Mesendoderm (in vitro differentiated cells): ENCODE results near the gene OR2V1.
"Not testable (repeated sequence)": the region's sequence is repeated elsewhere in the genome, so short reads cannot be mapped to it uniquely, and the experiment has no call there.

ENCODE experiments used
- DNase-seq: peaks from one replicate; pipeline ENCODE4 v3.0.0; 2013
- H2AK5ac ChIP-seq: 2 replicates; pipeline ENCODE4 v1.6.1; 2013; ENCODE audit warnings: low read length, inconsistent platforms
- H2BK120ac ChIP-seq: 2 replicates; pipeline ENCODE4 v1.6.1; 2013; ENCODE audit warnings: low read depth, mild to moderate bottlenecking, low read length, moderate library complexity, mixed read lengths
- H2BK15ac ChIP-seq: replicated peaks from 2 replicates; pipeline ENCODE4 v1.6.1; 2013; ENCODE audit warnings: low read depth, mild to moderate bottlenecking, moderate library complexity
- H2BK5ac ChIP-seq: 2 replicates; pipeline ENCODE4 v1.6.1; 2013; ENCODE audit warnings: low read length, inconsistent platforms
- H3K18ac ChIP-seq: 2 replicates; pipeline ENCODE4 v1.6.1; 2013; ENCODE audit warnings: mild to moderate bottlenecking, low read length, mixed read lengths
- H3K23ac ChIP-seq: one replicate; pipeline ENCODE4 v1.6.1; 2013; ENCODE audit warnings: low read length
- H3K27ac ChIP-seq: 2 replicates; pipeline ENCODE4 v1.5.1; 2013; ENCODE audit warnings: low read depth, mild to moderate bottlenecking, inconsistent platforms, low read length, moderate library complexity
- H3K27me3 ChIP-seq: 2 replicates; pipeline ENCODE4 v1.6.1; 2013; ENCODE audit warnings: low read length, control low read depth, mild to moderate bottlenecking, inconsistent platforms; ENCODE audit not compliant: insufficient read depth, poor library complexity
- H3K36me3 ChIP-seq: 2 replicates; pipeline ENCODE4 v1.6.1; 2013; ENCODE audit warnings: low read length, inconsistent platforms; ENCODE audit not compliant: control insufficient read depth, insufficient read depth
- H3K4ac ChIP-seq: one replicate; pipeline ENCODE4 v1.6.1; 2013; ENCODE audit warnings: low read depth, mild to moderate bottlenecking, low read length, moderate library complexity
- H3K4me1 ChIP-seq: 2 replicates; pipeline ENCODE4 v1.6.1; 2013; ENCODE audit warnings: low read depth, low read length, inconsistent platforms; ENCODE audit not compliant: control insufficient read depth
- H3K4me2 ChIP-seq: 2 replicates; pipeline ENCODE4 v1.6.1; 2013; ENCODE audit warnings: low read length
- H3K4me3 ChIP-seq: 2 replicates; pipeline ENCODE4 v1.5.1; 2013; ENCODE audit warnings: mild to moderate bottlenecking, low read length
- H3K56ac ChIP-seq: one replicate; pipeline ENCODE4 v1.6.1; 2013; ENCODE audit warnings: low read length
- H3K79me1 ChIP-seq: 2 replicates; pipeline ENCODE4 v1.6.1; 2013; ENCODE audit warnings: low read length, inconsistent platforms
- H3K79me2 ChIP-seq: 2 replicates; pipeline ENCODE4 v1.6.1; 2013; ENCODE audit warnings: mild to moderate bottlenecking, low read length; ENCODE audit not compliant: control insufficient read depth, insufficient read depth
- H3K9ac ChIP-seq: 2 replicates; pipeline ENCODE4 v1.6.1; 2013; ENCODE audit warnings: low read length, inconsistent platforms
- H4K5ac ChIP-seq: one replicate; pipeline ENCODE4 v1.6.1; 2013; ENCODE audit warnings: low read length
- H4K8ac ChIP-seq: one replicate; pipeline ENCODE4 v1.6.1; 2013; ENCODE audit warnings: low read depth, mild to moderate bottlenecking, control low read depth, low read length, moderate library complexity
- WGBS: extraction: QIAGEN DNeasy Blood & Tissue Kit; methylation state at CpG from one replicate; pipeline ENCODE4 v1.1.7; 2013; ENCODE audit warnings: low lambda C conversion rate, missing lambda C conversion rate; ENCODE audit not compliant: insufficient coverage; ENCODE audit errors: extremely low coverage; 5-methylcytosine and 5-hydroxymethylcytosine counted together

Gene OR2V1

DNA sequence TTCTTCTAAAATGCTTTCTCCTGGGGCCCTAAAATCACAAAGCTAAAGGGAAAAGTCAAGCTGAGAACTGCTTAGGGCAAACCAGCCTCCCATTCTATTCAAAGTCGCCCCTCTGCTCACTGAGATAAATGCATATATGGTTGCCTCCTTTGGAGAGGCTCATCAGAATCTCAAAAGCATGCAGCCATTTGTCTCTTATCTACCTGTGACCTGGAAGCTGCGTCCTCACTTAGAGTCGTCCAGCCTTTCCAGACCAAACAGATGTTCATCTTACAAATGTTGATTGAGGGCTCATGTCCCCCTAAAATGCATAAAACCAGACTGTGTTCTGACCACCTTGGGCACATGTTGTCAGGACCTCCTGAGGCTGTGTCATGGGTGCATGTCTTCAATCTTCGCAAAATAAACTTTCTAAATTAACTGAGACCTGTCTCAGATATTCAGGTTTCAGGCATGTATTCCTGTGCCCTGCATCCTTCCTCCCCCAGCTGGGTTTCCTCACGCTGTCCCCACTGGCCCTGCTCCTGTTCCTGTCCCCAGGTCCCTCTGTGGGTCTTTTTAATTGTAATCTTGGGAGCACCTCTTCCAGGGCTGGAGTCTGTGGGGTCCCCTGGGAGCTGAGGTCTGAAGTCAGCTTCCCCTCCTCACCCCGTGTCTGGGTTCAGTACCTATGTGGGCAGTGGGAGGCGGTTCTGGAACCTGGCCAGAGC, 16.1 kb upstream of the OR2V1 start, which contains the start of gene OR2V2:
Gene OR2V2 (plus strand): TSS at position 660 of the 710 bp plus-strand sequence. CDS start 7,357 bp downstream, outside the sequence.
- H2BK120ac ChIP-seq, H3K4me1 ChIP-seq, H3K36me3 ChIP-seq, H3K56ac ChIP-seq, H3K4me3 ChIP-seq, H2AK5ac ChIP-seq, H3K79me1 ChIP-seq, H4K8ac ChIP-seq, H3K4ac ChIP-seq, H2BK5ac ChIP-seq, H3K23ac ChIP-seq, H3K18ac ChIP-seq, H4K5ac ChIP-seq, H3K27ac ChIP-seq, H3K4me2 ChIP-seq, H2BK15ac ChIP-seq, H3K9ac ChIP-seq, H3K27me3 ChIP-seq, H3K79me2 ChIP-seq: not testable (repeated sequence)
- DNase-seq: peak; percentile 44
- no CpG with 5 or more reads among the region's 7 CpGs for WGBS

GRCh38 chr5:181145133-181145532, 14.2 kb upstream of the OR2V1 start:
- Histone ChIP-seq H3K27ac (no peak overlapping the region), H4K5ac (no peak overlapping the region), H3K4ac (no peak overlapping the region), H2BK5ac (no peak overlapping the region), H2BK15ac (no peak overlapping the region), H2AK5ac (no peak overlapping the region), H3K4me1 (no peaks in the 10 kb centered on the region), H3K4me2 (no peak overlapping the region), H3K36me3 (no peaks in the 10 kb centered on the region), H3K79me2 (no peaks in the 10 kb centered on the region), H3K4me3 (no peak overlapping the region), H3K9ac (no peak overlapping the region), H3K27me3 (no peaks in the 10 kb centered on the region), H2BK120ac (no peak overlapping the region), H3K56ac (no peak overlapping the region), H4K8ac (no peak overlapping the region), H3K18ac (no peak overlapping the region), H3K23ac (no peak overlapping the region), H3K79me1 (no peaks in the 10 kb centered on the region)
- no peak for DNase-seq
- WGBS: no CpG with 5 or more reads among the region's 1 CpG

GRCh38 chr5:181142054-181142453, 11.1 kb upstream of the OR2V1 start:
- Histone ChIP-seq H2AK5ac (no peak overlapping the region), H2BK120ac (no peak overlapping the region), H3K79me2 (no peaks in the 10 kb centered on the region), H4K8ac (no peak overlapping the region), H2BK5ac (no peak overlapping the region), H3K56ac (no peak overlapping the region), H3K27me3 (no peaks in the 10 kb centered on the region), H3K4me2 (no peak overlapping the region), H3K27ac (no peak overlapping the region), H3K18ac (no peak overlapping the region), H3K4me1 (no peaks in the 10 kb centered on the region), H3K4ac (no peak overlapping the region), H3K36me3 (no peaks in the 10 kb centered on the region), H3K23ac (no peak overlapping the region), H3K4me3 (no peak overlapping the region), H3K79me1 (no peaks in the 10 kb centered on the region), H4K5ac (no peak overlapping the region), H3K9ac (no peak overlapping the region), H2BK15ac (no peak overlapping the region)
- no peak for DNase-seq
- no CpG with 5 or more reads among the region's 7 CpGs for WGBS

- Histone ChIP-seq H4K8ac (no peak overlapping the region), H3K9ac (no peak overlapping the region), H3K79me1 (no peaks in the 10 kb centered on the region), H3K4me1 (no peaks in the 10 kb centered on the region), H2BK120ac (no peak overlapping the region), H3K4me3 (no peak overlapping the region), H3K18ac (no peak overlapping the region), H4K5ac (no peak overlapping the region), H3K79me2 (no peaks in the 10 kb centered on the region), H3K4me2 (no peak overlapping the region), H3K56ac (no peak overlapping the region), H3K27ac (no peak overlapping the region), H2AK5ac (no peak overlapping the region), H2BK15ac (no peak overlapping the region), H3K23ac (no peak overlapping the region), H3K27me3 (no peaks in the 10 kb centered on the region), H3K36me3 (no peaks in the 10 kb centered on the region), H2BK5ac (no peak overlapping the region), H3K4ac (no peak overlapping the region)
- no CpG with 5 or more reads among the region's 3 CpGs for WGBS
- DNase-seq: no peak
Observed at GRCh38 chr5:181140766-181141165, 9.8 kb upstream of the OR2V1 start.

- DNase-seq: no peak
- Histone ChIP-seq H3K4me2 (no peak overlapping the region), H3K4ac (no peak overlapping the region), H2AK5ac (no peak overlapping the region), H3K18ac (no peak overlapping the region), H3K36me3 (no peaks in the 10 kb centered on the region), H3K4me3 (no peak overlapping the region), H3K4me1 (no peaks in the 10 kb centered on the region), H2BK120ac (no peak overlapping the region), H3K9ac (no peak overlapping the region), H4K5ac (no peak overlapping the region), H3K23ac (no peak overlapping the region), H3K27ac (no peak overlapping the region), H3K56ac (no peak overlapping the region), H3K27me3 (no peaks in the 10 kb centered on the region), H2BK5ac (no peak overlapping the region), H2BK15ac (no peak overlapping the region), H3K79me1 (no peaks in the 10 kb centered on the region), H3K79me2 (no peaks in the 10 kb centered on the region), H4K8ac (no peak overlapping the region)
- no CpG with 5 or more reads among the region's 5 CpGs for WGBS
Observed at GRCh38 chr5:181138258-181138657, 7.3 kb upstream of the OR2V1 start.
